Measurements from ENCODE around the gene CNPY3.

The CNPY3 gene

GRCh38 chr6:42961020-42961470, 31.8 kb downstream of the CNPY3 start:
- no peak for DNase-seq

GRCh38 chr6:42962096-42962495, 32.8 kb downstream of the CNPY3 start:
- no peak for DNase-seq

- DNase-seq = no peak
These were observed 33.4 kb downstream of the CNPY3 start for GRCh38 chr6:42962502-42963178.

- no peak for DNase-seq
These were observed 34.0 kb downstream of the CNPY3 start for GRCh38 chr6:42963179-42963854.

GRCh38 chr6:42963855-42964605, 34.8 kb downstream of the CNPY3 start:
- peak; percentile 58 to 69 for DNase-seq

- DNase-seq = no peak
These were observed 37.3 kb downstream of the CNPY3 start for GRCh38 chr6:42966571-42966970.

GRCh38 chr6:42967228-42967627, 37.9 kb downstream of the CNPY3 start:
- DNase-seq = no peak

- no peak for DNase-seq
These were observed 38.9 kb downstream of the CNPY3 start for GRCh38 chr6:42968126-42968701.

GRCh38 chr6:42968783-42969182, 39.5 kb downstream of the CNPY3 start:
- DNase-seq = no peak

- DNase-seq = no peak
These were observed 40.2 kb downstream of the CNPY3 start for GRCh38 chr6:42969431-42969830.

GRCh38 chr6:42969934-42970333, 40.7 kb downstream of the CNPY3 start:
- no peak for DNase-seq

GRCh38 chr6:42970871-42971612, 41.8 kb downstream of the CNPY3 start:
- DNase-seq = no peak

GRCh38 chr6:42971746-42972327, 42.6 kb downstream of the CNPY3 start:
- DNase-seq = no peak

GRCh38 chr6:42973926-42974325, 44.6 kb downstream of the CNPY3 start:
- DNase-seq = no peak

GRCh38 chr6:42974919-42975505, 45.7 kb downstream of the CNPY3 start:
- DNase-seq = no peak

GRCh38 chr6:42978487-42978838, 49.2 kb downstream of the CNPY3 start:
- no peak for DNase-seq

- DNase-seq = peak; percentile 91 to 95
These were observed 49.7 kb downstream of the CNPY3 start, which contains the start of gene PEX6 for GRCh38 chr6:42978839-42979522. TSS of gene PEX6 (minus strand) at chr6:42979181. CDS start at chr6:42979150, 31 bp downstream.

GRCh38 chr6:42979523-42980177, 50.4 kb downstream of the CNPY3 start:
- DNase-seq = peak; percentile 55 to 67

GRCh38 chr6:42981836-42982235, 52.6 kb downstream of the CNPY3 start:
- DNase-seq = no peak
